A172 (cell line): Measurements from ENCODE around the gene SMIM30. TPM values are rescaled to one million over a fixed set of nuclear protein-coding genes. Genes with fewer than 3 reads are reported as not detected.
A peak's percentile ranks its signal among the peaks of the same experiment; 100 is the strongest.

Experiments
- DNase-seq: peaks from one replicate; pipeline ENCODE4 v3.0.0-alpha.2; 2015; ENCODE audit warnings: low spot score
- total RNA-seq: library from RNA; depleted of rRNA; stranded (reverse); fragments of >200 nt; shearing (Covaris generic); gene quantifications from 2 replicates; pipeline ENCODE4 v1.2.3, GENCODE V29; 2014; rRNA removed

Gene SMIM30
- total RNA-seq, 1 experiment from 2014 or later: 123 TPM

DNA sequence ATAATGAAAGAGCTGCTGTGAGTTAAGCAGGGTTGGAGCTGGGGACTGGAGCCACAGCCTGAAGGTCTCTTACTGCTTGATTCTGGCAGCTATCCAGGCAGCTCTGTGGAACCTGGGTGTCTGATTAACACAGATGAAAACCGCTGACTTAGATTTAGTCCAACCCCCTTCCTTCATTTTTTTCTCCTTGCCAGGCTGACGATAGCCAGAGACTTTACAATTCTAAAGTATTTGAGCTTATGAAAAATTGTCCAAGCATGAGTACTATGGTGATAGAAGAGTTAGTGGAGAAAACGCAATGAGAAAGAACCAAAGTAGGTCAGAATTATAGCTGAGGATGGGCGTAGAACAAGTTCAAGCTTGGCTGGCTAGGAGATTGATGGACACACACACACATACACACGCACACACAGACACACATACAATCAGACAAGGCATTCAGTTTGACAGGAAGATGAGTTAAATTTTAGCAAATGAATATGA is 18.2 kb downstream of the SMIM30 start:
- DNase-seq: no peak

DNA sequence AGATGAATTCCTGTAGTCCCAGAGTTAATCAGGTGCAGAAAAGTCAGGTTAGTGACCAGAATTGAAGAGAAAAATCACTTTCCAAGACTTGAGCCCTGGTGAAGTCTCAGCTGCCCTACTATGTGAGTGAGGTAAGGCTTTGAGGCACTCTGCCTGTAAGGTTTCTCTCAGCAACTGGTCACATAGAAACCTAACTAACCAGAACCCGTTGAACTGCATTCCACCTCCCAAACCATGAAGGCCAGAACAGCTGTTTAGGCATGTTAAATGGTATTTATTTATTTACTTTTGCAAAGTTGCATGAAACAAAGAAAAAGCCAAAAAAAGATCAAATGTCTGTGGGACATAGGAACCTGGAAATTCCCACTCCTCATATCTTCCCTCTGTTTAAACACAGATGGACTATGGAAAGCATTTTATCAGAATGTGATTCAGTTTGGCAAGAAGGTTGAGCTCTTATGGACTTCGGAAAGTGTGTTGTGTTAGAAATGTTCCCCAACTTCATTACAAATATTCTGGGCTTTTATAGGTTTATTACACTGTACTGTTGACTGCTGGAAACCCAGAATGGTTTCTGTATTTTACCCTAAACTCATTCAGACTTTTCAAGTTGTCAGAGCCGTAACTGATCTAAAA is 19.0 kb downstream of the SMIM30 start:
- no peak for DNase-seq

DNA sequence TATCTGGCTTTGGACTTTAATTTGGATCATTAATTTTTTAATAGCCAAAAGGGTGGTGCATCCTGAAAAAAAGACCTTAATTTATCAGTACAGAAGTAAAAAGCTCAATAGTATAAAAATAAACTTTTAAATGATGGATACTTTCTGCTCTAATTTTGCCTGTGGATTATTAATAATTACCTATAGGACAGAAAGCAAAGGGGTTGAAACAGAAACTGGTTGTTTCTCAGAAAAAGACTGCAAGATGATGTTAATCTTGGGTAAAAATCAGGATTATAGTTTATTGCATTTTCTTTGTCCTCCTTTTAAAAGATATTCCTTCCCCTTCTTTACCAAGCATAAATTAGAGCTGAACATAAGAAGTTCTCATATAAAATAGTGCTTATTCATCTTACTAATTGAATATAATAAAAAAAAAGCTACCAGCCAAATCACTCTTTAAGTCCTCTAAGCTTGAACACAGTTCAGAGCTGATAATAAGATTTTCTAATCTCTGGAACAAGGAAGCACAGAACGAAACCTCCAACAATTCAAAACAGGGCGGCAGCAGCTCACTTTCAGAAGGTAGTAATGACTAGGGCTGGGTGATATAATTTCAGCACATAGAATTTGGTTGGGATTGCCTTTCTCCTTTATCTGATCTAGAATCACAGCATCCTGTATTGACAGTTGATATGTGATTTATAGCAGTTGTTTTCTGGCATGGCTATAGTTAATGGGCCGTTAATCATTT is 23.7 kb downstream of the SMIM30 start:
- DNase-seq: no peak

DNA sequence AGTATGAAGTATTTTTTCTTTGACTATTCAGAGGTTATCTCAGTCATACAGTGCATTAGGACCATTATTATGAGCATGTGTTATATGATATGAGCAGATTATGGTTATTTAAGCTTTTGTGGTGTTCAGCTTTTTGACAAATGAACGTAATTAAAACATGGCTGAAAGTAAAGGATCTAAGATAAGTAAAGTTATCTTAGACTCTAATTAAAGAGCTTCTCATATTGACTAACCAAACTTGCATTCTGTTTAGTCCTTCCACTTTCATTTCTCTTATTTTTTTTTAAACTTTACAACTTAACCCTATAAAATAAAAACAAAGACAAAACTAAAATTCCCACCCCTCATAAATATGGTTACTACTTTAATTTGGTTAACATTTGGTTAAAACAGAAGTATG is 24.8 kb downstream of the SMIM30 start:
- no peak for DNase-seq

DNA sequence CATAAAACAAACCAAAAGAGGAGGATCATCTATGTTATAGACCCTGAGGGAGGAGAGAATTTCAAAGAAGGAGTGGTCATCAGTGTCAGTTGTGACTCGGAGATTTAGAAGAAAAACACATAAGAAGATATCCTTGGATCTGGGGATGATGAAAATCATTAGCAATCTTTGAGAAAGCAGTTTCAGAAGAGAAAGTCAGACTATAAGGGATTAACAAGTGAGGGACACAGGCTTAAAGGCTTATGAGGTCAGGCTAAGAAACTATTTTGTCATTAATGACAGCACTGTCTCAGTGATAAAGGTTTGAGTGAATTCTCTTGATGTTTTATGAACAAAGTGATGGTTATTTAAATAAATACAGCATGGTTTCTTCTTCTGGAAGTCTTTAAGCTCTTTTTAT is 25.6 kb downstream of the SMIM30 start:
- DNase-seq: no peak

DNA sequence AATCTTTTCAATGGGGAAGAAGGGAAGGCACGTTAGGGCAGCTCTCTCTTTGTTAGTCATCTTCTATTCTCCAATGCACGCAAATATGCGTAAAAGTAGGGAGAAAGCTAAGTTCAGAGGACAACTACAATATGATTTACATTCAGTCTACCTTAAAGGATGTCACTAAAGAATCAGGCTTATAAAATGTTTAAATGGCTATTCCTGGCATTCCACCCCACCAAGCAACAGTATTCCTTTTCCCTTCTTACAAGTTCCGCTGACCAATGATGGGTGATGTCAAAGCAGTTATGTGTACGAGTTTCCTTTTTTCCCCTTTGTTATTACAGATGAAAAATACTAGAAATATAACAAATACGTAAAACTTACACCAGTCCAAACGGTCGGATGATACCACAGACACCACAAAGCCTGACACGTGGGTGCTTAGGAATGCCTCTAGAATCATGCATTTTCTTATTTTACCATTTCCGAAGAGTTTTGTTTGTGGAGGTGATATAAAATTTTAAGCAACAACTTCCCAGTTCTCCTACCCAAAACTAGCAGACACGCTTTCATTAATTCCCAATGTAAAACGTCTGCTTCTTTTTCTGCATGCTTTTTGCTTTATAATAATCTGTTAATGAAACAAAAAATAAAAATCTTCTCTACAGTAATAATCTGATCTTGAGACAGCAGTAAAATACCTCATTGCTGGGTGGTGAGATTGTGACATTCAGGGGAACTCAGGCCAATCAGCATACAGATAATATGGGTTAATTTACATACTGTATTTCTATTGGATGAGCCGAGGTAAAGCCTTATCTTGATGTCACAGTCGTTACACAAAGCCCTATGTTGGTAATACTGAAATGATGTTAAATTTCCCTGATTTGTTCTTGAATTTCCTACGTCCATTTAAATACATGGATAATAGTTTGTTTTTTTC is 31.0 kb downstream of the SMIM30 start:
- peak; percentile 89 for DNase-seq

DNA sequence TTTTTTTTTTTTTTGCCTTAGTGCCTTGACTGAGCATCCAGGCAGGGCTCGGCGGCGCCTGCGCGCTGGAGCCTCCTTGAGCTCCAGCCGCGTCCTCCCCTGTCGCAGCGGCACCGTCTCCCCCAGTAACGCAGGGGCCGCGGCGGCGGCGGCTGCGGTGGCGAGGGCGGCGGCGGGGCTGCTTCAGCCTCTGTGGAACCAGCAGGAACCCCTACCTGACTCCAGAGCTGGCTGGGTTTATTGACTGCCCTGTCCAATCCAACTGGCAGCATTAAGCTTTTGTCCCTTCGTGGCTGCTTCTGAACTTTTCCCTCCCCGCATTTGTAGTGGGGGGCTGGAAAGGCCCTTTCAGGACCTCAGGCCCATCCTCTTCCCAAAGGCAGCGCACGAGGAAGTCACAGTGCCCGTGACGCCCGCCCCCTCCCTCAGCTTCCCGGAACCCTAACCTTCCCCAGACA is 31.9 kb downstream of the SMIM30 start, which contains the start of gene GPR85:
TSS of gene GPR85 (minus strand) at position 397 of the 458 bp plus-strand sequence. CDS start 2,106 bp downstream, outside the sequence.
- peak; percentile 6 for DNase-seq

DNA sequence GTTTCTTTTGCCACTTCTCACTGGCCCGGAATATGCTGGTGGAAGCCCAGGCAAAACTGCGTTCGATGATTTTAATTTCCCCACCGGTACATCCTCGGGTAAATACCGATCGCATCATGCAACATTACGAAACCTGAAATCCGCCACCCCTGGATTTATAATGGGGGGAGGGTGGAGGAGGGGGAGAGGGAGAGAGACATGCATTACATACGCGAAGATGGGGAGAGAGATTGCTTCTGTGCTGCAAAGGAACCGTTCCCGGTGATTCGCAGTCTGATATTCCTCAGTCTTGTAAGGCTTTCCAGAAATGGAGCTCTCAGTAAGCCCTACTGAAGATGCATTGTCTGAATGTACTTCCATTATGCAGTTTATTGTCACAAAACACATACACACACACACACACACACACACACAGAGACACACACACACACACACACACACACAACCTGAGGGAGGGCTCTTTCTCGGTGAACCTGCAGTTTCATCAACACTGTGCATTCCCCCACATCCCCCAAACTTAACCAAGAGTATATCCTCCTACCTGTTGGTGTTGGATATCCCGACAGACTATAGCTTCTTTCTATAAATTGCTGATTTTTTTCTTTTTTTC is 32.5 kb downstream of the SMIM30 start:
- DNase-seq: peak; percentile 2

DNA sequence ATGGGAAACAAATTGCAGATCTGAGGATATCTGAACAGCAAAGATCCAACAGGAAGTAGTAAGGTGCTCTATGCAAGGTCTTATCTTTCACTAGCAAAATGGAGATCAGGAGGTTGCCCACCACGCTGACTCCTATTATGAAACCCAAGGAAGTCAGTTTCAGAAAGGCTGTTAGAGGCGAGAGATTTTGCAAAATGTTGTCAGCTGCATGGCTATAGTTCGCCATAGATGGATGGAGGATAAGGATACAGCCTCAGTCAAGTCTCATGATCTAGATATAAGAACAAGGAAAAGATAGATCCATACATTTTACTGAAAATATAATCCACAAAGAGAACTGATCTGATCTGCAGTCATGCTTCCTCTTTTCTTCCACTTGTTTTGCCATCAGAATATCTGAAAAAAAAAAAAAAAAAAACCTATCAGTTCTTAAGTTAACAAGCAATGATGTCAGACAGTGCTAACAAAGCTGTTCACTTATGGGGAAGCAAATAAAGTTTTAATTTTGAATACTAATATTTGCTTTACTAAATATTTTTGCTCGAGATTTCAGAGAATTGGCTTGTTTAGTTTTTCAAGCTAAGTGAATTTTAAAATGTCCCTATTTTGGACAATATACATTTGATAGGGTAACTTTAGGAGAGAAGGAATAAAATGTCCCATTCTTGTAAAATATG is 33.7 kb downstream of the SMIM30 start:
- DNase-seq: no peak

DNA sequence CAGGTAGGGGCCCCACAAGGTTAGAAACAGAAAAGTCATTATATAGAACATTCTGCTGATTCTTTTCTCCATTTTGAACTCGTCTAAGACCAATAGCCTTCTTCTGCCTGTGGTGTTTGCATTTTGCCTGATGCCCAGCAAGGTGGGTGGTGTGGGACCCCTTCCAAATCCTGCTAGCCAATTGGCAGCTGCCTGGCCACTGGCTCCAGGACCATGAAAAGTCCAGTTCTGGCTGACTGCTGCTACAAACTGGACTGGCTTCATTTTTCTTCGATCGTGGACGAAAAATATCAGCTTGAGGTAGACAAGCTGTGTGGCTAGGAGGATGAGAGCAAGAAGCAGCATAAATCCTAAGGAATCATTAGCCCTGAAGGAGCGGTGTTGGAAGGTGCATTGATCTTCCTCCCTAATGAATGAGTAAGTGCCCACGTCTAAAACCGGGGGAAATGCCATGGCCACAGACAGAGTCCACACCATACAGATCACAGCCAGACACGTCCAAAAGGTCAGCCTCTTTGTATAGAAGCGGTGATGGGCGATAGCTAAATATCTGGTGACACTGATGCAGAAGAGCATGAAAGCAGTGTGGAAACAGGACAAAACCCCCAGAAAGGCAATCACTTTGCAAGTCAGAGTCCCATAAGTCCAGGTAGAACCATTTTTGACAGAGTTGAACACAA is 34.4 kb downstream of the SMIM30 start:
- no peak for DNase-seq

DNA sequence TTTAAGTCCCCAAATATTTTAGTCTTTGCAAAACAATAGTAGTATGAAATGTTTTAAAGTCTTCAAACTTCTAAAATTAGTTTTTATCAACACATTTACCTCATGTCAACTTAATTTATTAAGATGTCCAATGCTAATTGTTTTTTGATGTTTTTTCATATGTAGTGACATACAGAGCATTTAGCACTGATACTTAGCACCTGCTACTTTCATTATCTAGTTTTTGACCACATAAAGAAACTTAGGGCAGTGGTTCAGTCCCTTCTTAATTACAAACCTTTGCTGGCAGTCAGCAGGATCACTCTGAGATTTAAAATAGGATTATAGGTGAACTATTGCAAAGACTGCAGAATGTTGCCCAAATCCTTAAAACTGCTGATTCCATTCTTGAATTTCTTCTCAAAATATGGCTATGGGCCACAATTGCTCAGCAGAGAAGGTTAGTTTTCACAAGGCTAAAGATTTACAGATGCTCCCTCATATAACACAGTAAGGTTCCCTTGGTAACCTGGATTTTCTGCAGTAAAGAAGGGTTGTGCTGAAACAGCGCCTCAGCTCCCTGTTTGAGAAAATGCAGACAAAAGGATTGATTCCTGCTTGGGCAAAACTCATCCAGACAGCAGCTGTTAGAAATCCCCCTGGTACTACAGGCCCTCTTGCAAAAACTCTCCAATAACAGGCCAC is 35.1 kb downstream of the SMIM30 start:
- no peak for DNase-seq

DNA sequence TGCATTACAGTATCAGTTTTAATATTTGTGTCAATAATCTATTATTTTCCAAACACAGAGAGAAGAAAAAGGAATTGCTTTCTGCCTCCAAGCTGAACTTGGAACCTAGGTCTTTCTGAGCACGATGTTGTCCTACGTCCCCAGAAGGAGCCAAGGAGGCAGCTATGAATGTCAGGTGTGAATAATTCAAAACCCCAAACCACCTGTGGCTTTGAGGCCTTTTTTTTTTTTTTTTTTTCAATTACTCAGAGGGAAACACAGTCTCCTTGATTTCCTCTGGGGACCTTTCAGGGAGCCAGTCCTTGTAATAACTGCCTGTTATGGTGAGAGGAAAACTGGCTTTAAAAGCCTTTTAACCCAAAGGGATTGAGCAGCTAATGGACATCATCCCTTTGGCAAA is 40.0 kb downstream of the SMIM30 start:
- no peak for DNase-seq

DNA sequence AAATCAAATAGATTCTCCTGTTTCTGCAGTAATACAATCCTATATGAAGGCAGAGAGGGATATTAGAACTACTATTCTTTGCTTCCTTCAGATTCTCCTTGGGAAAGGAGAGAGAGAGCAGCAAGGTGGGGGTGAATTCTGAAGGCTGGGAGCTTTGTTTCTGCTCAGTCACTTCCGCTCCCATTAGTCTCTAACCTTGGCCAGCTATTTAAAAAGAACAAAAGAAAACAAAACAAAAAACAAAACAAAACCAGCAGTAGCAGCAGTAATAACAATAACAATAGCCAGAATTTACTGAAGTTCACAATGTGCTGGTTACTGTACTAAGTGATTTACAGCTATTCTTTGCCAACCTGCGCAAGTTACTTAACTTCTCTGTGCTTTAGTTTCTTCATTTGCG is 41.7 kb downstream of the SMIM30 start:
- DNase-seq: no peak

DNA sequence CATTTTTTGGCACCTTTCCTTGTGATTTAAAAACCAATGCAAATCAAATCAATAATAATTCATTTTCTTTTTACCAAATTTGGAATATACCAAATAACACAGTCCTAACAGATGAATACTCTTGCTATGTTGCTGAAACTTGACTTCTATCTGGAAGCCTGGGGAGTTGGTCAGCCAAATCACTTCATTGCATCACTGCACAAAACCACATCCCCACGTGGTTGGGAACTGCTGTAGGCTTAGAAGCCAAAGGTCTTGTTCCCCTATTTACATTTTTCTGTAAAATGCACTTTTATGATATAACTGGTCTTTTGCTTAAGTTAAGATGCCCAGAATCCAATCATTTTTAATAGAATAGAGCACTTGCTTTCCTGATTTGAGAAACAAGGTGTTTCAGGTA is 46.9 kb downstream of the SMIM30 start:
- DNase-seq: no peak

Other genes with a start within 250 kb of the SMIM30 start
- gene GPR85, start 31.7 kb downstream of the SMIM30 start, total RNA-seq: 2.4 and 7.0 TPM in 2 replicates